HL-60 (cell line): ENCODE measurements around the gene NKIRAS2.
"Not testable (repeated sequence)": the region's sequence is repeated elsewhere in the genome, so short reads cannot be mapped to it uniquely, and the experiment has no call there.

Experiments
- POLR2AphosphoS5 ChIP-seq: IDR thresholded peaks from 2 replicates; pipeline ENCODE4 v1.6.1; 2012; ENCODE audit warnings: low read depth
- TF ChIP-seq, protein P1 (sequence below): IDR thresholded peaks from one replicate; pipeline ENCODE4 v1.5.1; 2011; ENCODE audit warnings: low read length, control low read depth, inconsistent platforms; ENCODE audit not compliant: insufficient read depth
- TF ChIP-seq, protein P2 (sequence below): IDR thresholded peaks from 2 replicates; pipeline ENCODE4 v1.6.1; 2012; ENCODE audit warnings: low read depth; ENCODE audit not compliant: insufficient replicate concordance

DNA sequence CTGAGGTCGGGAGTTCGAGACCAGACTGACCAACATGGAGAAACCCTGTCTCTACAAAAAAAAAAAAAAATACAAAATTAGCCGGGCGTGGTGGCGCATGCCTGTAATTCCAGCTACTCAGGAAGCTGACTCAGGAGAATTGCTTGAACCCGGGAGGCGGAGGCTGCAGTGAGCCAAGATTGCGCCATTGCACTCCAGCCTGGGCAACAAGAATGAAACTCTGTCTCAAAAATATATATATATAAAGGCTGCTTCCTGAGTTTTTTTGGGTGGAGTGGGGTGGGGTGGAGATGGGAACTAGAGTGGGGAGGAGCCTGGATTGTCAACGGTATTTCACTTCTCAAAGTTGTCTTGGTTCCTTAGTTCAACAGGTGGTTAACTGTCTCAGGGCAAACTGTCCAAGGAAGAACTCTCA is 9.6 kb upstream of the NKIRAS2 start:
- TF ChIP-seq, protein P1, sequence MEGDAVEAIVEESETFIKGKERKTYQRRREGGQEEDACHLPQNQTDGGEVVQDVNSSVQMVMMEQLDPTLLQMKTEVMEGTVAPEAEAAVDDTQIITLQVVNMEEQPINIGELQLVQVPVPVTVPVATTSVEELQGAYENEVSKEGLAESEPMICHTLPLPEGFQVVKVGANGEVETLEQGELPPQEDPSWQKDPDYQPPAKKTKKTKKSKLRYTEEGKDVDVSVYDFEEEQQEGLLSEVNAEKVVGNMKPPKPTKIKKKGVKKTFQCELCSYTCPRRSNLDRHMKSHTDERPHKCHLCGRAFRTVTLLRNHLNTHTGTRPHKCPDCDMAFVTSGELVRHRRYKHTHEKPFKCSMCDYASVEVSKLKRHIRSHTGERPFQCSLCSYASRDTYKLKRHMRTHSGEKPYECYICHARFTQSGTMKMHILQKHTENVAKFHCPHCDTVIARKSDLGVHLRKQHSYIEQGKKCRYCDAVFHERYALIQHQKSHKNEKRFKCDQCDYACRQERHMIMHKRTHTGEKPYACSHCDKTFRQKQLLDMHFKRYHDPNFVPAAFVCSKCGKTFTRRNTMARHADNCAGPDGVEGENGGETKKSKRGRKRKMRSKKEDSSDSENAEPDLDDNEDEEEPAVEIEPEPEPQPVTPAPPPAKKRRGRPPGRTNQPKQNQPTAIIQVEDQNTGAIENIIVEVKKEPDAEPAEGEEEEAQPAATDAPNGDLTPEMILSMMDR, result not testable (repeated sequence)
- TF ChIP-seq POLR2AphosphoS5, result not testable (repeated sequence)
- TF ChIP-seq, protein P2, sequence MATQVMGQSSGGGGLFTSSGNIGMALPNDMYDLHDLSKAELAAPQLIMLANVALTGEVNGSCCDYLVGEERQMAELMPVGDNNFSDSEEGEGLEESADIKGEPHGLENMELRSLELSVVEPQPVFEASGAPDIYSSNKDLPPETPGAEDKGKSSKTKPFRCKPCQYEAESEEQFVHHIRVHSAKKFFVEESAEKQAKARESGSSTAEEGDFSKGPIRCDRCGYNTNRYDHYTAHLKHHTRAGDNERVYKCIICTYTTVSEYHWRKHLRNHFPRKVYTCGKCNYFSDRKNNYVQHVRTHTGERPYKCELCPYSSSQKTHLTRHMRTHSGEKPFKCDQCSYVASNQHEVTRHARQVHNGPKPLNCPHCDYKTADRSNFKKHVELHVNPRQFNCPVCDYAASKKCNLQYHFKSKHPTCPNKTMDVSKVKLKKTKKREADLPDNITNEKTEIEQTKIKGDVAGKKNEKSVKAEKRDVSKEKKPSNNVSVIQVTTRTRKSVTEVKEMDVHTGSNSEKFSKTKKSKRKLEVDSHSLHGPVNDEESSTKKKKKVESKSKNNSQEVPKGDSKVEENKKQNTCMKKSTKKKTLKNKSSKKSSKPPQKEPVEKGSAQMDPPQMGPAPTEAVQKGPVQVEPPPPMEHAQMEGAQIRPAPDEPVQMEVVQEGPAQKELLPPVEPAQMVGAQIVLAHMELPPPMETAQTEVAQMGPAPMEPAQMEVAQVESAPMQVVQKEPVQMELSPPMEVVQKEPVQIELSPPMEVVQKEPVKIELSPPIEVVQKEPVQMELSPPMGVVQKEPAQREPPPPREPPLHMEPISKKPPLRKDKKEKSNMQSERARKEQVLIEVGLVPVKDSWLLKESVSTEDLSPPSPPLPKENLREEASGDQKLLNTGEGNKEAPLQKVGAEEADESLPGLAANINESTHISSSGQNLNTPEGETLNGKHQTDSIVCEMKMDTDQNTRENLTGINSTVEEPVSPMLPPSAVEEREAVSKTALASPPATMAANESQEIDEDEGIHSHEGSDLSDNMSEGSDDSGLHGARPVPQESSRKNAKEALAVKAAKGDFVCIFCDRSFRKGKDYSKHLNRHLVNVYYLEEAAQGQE, result not testable (repeated sequence)
